Erythroblast (primary cell): ENCODE measurements around the gene ATG10.

Experiments
- DNase-seq, 2 experiments: peaks; one replicate each; lab custom pipeline; 2025; lab: John Stamatoyannopoulos, UW
- GATA1 ChIP-seq: IDR thresholded peaks from 2 replicates; pipeline ENCODE4 v1.6.1; 2011; ENCODE audit warnings: low read depth, mild to moderate bottlenecking, control low read depth, low read length, moderate library complexity
- POLR2A ChIP-seq: IDR thresholded peaks from 2 replicates; pipeline ENCODE4 v1.6.1; 2011; ENCODE audit warnings: mild to moderate bottlenecking, low read length

ATG10 gene

DNA sequence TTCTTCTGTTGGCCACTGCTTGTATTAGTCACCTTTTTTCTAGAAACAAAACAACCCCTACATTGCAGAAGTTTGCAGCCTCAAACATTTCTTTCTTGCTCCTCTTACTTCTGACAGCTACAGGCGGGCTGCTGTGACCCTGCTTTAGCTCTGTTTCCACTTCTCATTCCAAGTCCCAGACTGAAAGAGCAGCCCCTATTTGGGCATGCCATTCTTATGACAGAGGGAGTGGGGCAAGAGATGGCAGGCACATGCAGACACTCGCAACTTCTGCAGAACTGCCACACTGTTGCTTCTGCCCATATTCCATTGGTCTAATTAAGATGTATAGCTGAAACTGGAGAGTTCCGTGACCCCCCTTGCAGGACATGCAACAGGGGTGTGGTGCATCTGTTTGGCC is 325.9 kb downstream of the ATG10 start:
- TF ChIP-seq POLR2A (no peak), GATA1 (no peak)
- no peak for DNase-seq

DNA sequence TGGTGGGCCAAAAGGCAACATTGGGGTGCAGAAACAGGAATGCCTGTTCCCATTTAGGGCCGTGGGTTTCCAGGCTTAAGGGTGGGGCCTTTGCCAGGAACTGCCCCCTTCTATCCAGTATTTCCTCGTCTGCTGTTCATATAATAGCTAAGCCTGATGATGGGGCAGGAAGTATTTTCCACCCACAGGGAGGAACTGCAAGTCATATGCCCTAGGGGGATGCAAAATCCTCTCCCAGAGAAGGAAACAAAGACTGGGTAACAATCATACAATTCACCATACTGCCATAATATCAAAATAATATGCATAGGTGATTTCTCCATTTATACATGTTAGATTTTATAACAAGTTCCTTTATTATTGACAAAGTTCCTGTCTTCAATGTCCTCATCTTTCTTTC is 326.8 kb downstream of the ATG10 start:
- no peak for DNase-seq
- TF ChIP-seq POLR2A = no peak
- TF ChIP-seq GATA1 = no peak

DNA sequence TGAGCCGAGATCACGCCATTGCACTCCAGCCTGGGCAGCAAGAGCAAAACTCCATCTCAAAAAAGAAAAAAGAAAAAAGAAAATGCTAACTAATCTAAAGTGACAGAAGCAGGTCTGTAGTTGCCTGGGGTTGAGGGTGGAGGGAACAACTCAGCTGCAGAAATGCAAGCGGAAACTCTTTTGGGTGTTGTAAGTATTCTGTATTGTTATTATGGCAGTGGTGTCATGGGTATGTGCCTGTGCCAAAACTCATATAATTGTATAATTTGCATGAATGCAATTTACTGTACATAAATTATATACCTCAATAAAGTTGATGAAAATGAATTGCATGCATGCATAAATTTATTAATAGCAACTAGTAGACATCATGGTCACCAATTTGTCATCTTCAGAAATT is 329.4 kb downstream of the ATG10 start:
- no peak for DNase-seq
- no peak for TF ChIP-seq GATA1
- TF ChIP-seq POLR2A = no peak
